ENCODE results near the gene SCD5.

- TF ChIP-seq, protein P1, sequence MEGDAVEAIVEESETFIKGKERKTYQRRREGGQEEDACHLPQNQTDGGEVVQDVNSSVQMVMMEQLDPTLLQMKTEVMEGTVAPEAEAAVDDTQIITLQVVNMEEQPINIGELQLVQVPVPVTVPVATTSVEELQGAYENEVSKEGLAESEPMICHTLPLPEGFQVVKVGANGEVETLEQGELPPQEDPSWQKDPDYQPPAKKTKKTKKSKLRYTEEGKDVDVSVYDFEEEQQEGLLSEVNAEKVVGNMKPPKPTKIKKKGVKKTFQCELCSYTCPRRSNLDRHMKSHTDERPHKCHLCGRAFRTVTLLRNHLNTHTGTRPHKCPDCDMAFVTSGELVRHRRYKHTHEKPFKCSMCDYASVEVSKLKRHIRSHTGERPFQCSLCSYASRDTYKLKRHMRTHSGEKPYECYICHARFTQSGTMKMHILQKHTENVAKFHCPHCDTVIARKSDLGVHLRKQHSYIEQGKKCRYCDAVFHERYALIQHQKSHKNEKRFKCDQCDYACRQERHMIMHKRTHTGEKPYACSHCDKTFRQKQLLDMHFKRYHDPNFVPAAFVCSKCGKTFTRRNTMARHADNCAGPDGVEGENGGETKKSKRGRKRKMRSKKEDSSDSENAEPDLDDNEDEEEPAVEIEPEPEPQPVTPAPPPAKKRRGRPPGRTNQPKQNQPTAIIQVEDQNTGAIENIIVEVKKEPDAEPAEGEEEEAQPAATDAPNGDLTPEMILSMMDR (IDR thresholded peaks at IDR 0.05; ENCODE audit: low read length) = no peak
- no peak for TF ChIP-seq EZH2 (IDR thresholded peaks at IDR 0.05; ENCODE audit: borderline replicate concordance, low read length)
These were observed 19.6 kb downstream of the SCD5 start for GRCh38 chr4:82779032-82779431.
